ENCODE measurements around the gene FUOM.

DNA sequence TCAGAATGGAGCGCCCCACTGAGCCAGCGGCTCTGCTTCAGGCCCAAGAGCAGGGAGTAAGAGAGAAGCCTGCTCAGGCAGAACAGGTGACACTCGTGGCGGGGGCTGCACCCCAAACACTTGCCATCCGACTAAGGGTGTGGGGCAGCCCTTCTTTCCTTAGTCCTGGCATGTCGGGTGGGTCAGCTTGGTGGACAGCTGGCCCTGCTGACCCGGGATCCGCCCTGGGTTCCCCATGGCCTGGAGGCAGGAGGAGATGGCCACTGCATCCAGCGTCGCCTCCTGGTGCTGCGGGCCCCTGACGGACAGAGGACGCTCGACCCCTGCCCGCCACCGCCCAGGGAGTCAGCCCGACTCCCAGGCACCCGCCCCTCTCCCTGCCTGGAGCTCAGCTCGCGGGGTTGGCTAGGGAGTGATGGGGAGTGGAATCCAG lies 20.0 kb upstream of the FUOM start:
- TF ChIP-seq CTCF (conservative IDR thresholded peaks at IDR 0.05; ENCODE audit: low read depth, low read length) (no peak), EZH2 (IDR thresholded peaks at IDR 0.05; ENCODE audit: low read length, unreplicated experiment) (no peak), EZH2phosphoT487 (IDR thresholded peaks at IDR 0.05; ENCODE audit: borderline replicate concordance, low read length) (no peak)
